Right lobe of liver (tissue), 4 donors: Measurements from ENCODE around the gene ARL11.
"Not testable (repeated sequence)": the region's sequence is repeated elsewhere in the genome, so short reads cannot be mapped to it uniquely, and the experiment has no call there.

Experiments used
- CTCF ChIP-seq, 4 donors: fragments of 200-600 bp in 3 of 4; fragments of 450-650 bp in 1 of 4; IDR thresholded peaks; one replicate each; pipeline versions ENCODE4 v1.5.1 to v1.8.0; 2016 to 2022; ENCODE audit warnings: antibody characterized with exemption in 4 of 4, mild to moderate bottlenecking in 2 of 4
- POLR2A ChIP-seq: fragments of 450-650 bp; IDR thresholded peaks from one replicate; pipeline ENCODE4 v1.6.1; 2017; ENCODE audit warnings: antibody characterized with exemption, mild to moderate bottlenecking
- donor health status: DM: no; HTN: no; CAD: no.
- donor health status: DM: no; HTN: no; CAD: no.
- donor health status: DM: no; HTN: yes; CAD: no.

- TF ChIP-seq CTCF (IDR thresholded peaks at IDR 0.05); POLR2A: not testable (repeated sequence)
Observed at GRCh38 chr13:49590714-49591113, 37.6 kb upstream of the ARL11 start.
